H1 (cell line): Measurements from ENCODE around the gene ALPG. TPM values are rescaled to one million over a fixed set of nuclear protein-coding genes. Genes with fewer than 3 reads are reported as not detected.

Experiments used
- BACH1 ChIP-seq: IDR thresholded peaks from 2 replicates; pipeline ENCODE4 v1.6.1; 2012; ENCODE audit warnings: low read length, improper control_type of control experiment
- EP300 ChIP-seq, 2 experiments: IDR thresholded peaks; 1 replicate in 1 of 2; 2 replicates in 1 of 2; pipeline ENCODE4 v1.6.1; 2011 to 2012; ENCODE audit warnings: low read depth in 2 of 2, low read length in 2 of 2, mild to moderate bottlenecking in 2 of 2, borderline replicate concordance in 1 of 2, inconsistent platforms in 1 of 2, moderate library complexity in 1 of 2
- GABPA ChIP-seq: IDR thresholded peaks from 2 replicates; pipeline ENCODE4 v1.6.1; 2011; ENCODE audit warnings: mild to moderate bottlenecking, low read length, moderate library complexity, borderline replicate concordance; ENCODE audit not compliant: insufficient read depth
- JUND ChIP-seq: IDR thresholded peaks from 2 replicates; pipeline ENCODE4 v1.6.1; 2011; ENCODE audit warnings: mild to moderate bottlenecking, improper control_type of control experiment, low read length
- KDM5A ChIP-seq: fragments of 200-600 bp; IDR thresholded peaks from 2 replicates; pipeline ENCODE4 v1.7.1; 2012; ENCODE audit warnings: mild to moderate bottlenecking, low read length, inconsistent platforms, mixed read lengths
- RNF2 ChIP-seq: fragments of 200-900, 300-1000 bp; sonication (generic); IDR thresholded peaks from 2 replicates; pipeline ENCODE4 v1.7.1; 2016; ENCODE audit warnings: borderline replicate concordance, low read depth, mild to moderate bottlenecking, antibody characterized with exemption, low read length; ENCODE audit not compliant: poor library complexity, severe bottlenecking; ENCODE audit errors: missing control alignments
- SIX5 ChIP-seq: IDR thresholded peaks from 2 replicates; pipeline ENCODE4 v1.6.1; 2011; ENCODE audit warnings: mild to moderate bottlenecking, low read depth, low read length
- TAF7 ChIP-seq: optimal IDR thresholded peaks from 2 replicates; pipeline ENCODE3; 2011; ENCODE audit warnings: low read depth, mild to moderate bottlenecking, inconsistent platforms, low read length, moderate library complexity, borderline replicate concordance
- polyA plus RNA-seq, 7 experiments: library from polyadenylated mRNA; depleted of rRNA in 3 of 7; stranded (reverse) in 5 of 7; unstranded in 2 of 7; fragments of >200 nt in 5 of 7; fragments of 200-250 nt in 2 of 7; gene quantifications; 1 replicate in 5 of 7; 2 replicates in 1 of 7; 4 replicates in 1 of 7; pipeline versions ENCODE4 v1.2.1 to v1.2.3, GENCODE V29; 2011 to 2013; ENCODE audit warnings: missing spikeins in 2 of 7, mixed read lengths in 2 of 7
- total RNA-seq: library from RNA; stranded (reverse); fragmentation: NEBNext Ultra II Directional; extraction: Animal tissue kit (Norgen Biotek cat#: 25700); gene quantifications from 2 replicates; pipeline ENCODE4 v1.2.1, GENCODE V29; 2021
- TF ChIP-seq, protein P1 (sequence below): fragments of 300-600 bp; sonication (generic); IDR thresholded peaks from 2 replicates; pipeline ENCODE4 v1.7.1; 2012; ENCODE audit warnings: low read length, moderate library complexity, mild to moderate bottlenecking, inconsistent platforms; ENCODE audit not compliant: insufficient replicate concordance

Gene ALPG
- total and polyA plus RNA-seq, 2 of the 8 experiments (the other 6 are each of a cell fraction or from before 2014, with no cell fraction given): 0.56 to 2.1 TPM

DNA sequence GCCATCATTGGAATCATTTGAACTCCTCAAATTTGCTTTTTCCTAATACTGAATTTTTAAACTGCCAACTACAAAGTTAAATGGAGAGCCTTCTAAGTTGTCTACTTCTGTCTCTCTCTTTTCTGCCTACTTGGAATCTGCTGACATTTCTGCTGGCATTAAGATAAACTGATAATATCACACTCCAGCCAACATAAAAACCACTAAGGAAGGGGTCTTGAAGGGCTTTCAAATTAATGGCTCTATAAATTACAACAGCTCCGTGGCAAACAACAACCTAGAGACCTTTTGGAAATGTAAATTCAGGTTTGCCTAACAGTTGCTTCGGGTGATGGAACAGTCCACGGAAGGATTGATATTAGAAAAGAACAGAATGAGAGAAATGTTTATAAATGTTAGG lies 16.0 kb upstream of the ALPG start (continued):
- TF ChIP-seq, protein P1, sequence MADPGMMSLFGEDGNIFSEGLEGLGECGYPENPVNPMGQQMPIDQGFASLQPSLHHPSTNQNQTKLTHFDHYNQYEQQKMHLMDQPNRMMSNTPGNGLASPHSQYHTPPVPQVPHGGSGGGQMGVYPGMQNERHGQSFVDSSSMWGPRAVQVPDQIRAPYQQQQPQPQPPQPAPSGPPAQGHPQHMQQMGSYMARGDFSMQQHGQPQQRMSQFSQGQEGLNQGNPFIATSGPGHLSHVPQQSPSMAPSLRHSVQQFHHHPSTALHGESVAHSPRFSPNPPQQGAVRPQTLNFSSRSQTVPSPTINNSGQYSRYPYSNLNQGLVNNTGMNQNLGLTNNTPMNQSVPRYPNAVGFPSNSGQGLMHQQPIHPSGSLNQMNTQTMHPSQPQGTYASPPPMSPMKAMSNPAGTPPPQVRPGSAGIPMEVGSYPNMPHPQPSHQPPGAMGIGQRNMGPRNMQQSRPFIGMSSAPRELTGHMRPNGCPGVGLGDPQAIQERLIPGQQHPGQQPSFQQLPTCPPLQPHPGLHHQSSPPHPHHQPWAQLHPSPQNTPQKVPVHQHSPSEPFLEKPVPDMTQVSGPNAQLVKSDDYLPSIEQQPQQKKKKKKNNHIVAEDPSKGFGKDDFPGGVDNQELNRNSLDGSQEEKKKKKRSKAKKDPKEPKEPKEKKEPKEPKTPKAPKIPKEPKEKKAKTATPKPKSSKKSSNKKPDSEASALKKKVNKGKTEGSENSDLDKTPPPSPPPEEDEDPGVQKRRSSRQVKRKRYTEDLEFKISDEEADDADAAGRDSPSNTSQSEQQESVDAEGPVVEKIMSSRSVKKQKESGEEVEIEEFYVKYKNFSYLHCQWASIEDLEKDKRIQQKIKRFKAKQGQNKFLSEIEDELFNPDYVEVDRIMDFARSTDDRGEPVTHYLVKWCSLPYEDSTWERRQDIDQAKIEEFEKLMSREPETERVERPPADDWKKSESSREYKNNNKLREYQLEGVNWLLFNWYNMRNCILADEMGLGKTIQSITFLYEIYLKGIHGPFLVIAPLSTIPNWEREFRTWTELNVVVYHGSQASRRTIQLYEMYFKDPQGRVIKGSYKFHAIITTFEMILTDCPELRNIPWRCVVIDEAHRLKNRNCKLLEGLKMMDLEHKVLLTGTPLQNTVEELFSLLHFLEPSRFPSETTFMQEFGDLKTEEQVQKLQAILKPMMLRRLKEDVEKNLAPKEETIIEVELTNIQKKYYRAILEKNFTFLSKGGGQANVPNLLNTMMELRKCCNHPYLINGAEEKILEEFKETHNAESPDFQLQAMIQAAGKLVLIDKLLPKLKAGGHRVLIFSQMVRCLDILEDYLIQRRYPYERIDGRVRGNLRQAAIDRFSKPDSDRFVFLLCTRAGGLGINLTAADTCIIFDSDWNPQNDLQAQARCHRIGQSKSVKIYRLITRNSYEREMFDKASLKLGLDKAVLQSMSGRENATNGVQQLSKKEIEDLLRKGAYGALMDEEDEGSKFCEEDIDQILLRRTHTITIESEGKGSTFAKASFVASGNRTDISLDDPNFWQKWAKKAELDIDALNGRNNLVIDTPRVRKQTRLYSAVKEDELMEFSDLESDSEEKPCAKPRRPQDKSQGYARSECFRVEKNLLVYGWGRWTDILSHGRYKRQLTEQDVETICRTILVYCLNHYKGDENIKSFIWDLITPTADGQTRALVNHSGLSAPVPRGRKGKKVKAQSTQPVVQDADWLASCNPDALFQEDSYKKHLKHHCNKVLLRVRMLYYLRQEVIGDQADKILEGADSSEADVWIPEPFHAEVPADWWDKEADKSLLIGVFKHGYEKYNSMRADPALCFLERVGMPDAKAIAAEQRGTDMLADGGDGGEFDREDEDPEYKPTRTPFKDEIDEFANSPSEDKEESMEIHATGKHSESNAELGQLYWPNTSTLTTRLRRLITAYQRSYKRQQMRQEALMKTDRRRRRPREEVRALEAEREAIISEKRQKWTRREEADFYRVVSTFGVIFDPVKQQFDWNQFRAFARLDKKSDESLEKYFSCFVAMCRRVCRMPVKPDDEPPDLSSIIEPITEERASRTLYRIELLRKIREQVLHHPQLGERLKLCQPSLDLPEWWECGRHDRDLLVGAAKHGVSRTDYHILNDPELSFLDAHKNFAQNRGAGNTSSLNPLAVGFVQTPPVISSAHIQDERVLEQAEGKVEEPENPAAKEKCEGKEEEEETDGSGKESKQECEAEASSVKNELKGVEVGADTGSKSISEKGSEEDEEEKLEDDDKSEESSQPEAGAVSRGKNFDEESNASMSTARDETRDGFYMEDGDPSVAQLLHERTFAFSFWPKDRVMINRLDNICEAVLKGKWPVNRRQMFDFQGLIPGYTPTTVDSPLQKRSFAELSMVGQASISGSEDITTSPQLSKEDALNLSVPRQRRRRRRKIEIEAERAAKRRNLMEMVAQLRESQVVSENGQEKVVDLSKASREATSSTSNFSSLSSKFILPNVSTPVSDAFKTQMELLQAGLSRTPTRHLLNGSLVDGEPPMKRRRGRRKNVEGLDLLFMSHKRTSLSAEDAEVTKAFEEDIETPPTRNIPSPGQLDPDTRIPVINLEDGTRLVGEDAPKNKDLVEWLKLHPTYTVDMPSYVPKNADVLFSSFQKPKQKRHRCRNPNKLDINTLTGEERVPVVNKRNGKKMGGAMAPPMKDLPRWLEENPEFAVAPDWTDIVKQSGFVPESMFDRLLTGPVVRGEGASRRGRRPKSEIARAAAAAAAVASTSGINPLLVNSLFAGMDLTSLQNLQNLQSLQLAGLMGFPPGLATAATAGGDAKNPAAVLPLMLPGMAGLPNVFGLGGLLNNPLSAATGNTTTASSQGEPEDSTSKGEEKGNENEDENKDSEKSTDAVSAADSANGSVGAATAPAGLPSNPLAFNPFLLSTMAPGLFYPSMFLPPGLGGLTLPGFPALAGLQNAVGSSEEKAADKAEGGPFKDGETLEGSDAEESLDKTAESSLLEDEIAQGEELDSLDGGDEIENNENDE: no peak
- TF ChIP-seq KDM5A (no peak), TAF7 (no peak), JUND (no peak), RNF2 (no peak), GABPA (no peak), EP300 (IDR thresholded peaks at IDR 0.05; ENCODE audit: borderline replicate concordance in 1 of 2, low read depth in 2 of 2, low read length in 2 of 2) (no peak), SIX5 (no peak), BACH1 (no peak)
